Mesendoderm (in vitro differentiated cells): ENCODE measurements around the gene BTBD10.

ENCODE experiments used
- DNase-seq: peaks from one replicate; pipeline ENCODE4 v3.0.0; 2013
- H2AK5ac ChIP-seq: 2 replicates; pipeline ENCODE4 v1.6.1; 2013; ENCODE audit warnings: low read length, inconsistent platforms
- H2BK120ac ChIP-seq: 2 replicates; pipeline ENCODE4 v1.6.1; 2013; ENCODE audit warnings: low read depth, mild to moderate bottlenecking, low read length, moderate library complexity, mixed read lengths
- H2BK15ac ChIP-seq: replicated peaks from 2 replicates; pipeline ENCODE4 v1.6.1; 2013; ENCODE audit warnings: low read depth, mild to moderate bottlenecking, moderate library complexity
- H2BK5ac ChIP-seq: 2 replicates; pipeline ENCODE4 v1.6.1; 2013; ENCODE audit warnings: low read length, inconsistent platforms
- H3K18ac ChIP-seq: 2 replicates; pipeline ENCODE4 v1.6.1; 2013; ENCODE audit warnings: mild to moderate bottlenecking, low read length, mixed read lengths
- H3K23ac ChIP-seq: one replicate; pipeline ENCODE4 v1.6.1; 2013; ENCODE audit warnings: low read length
- H3K27ac ChIP-seq: 2 replicates; pipeline ENCODE4 v1.5.1; 2013; ENCODE audit warnings: low read depth, mild to moderate bottlenecking, inconsistent platforms, low read length, moderate library complexity
- H3K27me3 ChIP-seq: 2 replicates; pipeline ENCODE4 v1.6.1; 2013; ENCODE audit warnings: low read length, control low read depth, mild to moderate bottlenecking, inconsistent platforms; ENCODE audit not compliant: insufficient read depth, poor library complexity
- H3K36me3 ChIP-seq: 2 replicates; pipeline ENCODE4 v1.6.1; 2013; ENCODE audit warnings: low read length, inconsistent platforms; ENCODE audit not compliant: control insufficient read depth, insufficient read depth
- H3K4ac ChIP-seq: one replicate; pipeline ENCODE4 v1.6.1; 2013; ENCODE audit warnings: low read depth, mild to moderate bottlenecking, low read length, moderate library complexity
- H3K4me1 ChIP-seq: 2 replicates; pipeline ENCODE4 v1.6.1; 2013; ENCODE audit warnings: low read depth, low read length, inconsistent platforms; ENCODE audit not compliant: control insufficient read depth
- H3K4me2 ChIP-seq: 2 replicates; pipeline ENCODE4 v1.6.1; 2013; ENCODE audit warnings: low read length
- H3K4me3 ChIP-seq: 2 replicates; pipeline ENCODE4 v1.5.1; 2013; ENCODE audit warnings: mild to moderate bottlenecking, low read length
- H3K56ac ChIP-seq: one replicate; pipeline ENCODE4 v1.6.1; 2013; ENCODE audit warnings: low read length
- H3K79me1 ChIP-seq: 2 replicates; pipeline ENCODE4 v1.6.1; 2013; ENCODE audit warnings: low read length, inconsistent platforms
- H3K79me2 ChIP-seq: 2 replicates; pipeline ENCODE4 v1.6.1; 2013; ENCODE audit warnings: mild to moderate bottlenecking, low read length; ENCODE audit not compliant: control insufficient read depth, insufficient read depth
- H3K9ac ChIP-seq: 2 replicates; pipeline ENCODE4 v1.6.1; 2013; ENCODE audit warnings: low read length, inconsistent platforms
- H4K5ac ChIP-seq: one replicate; pipeline ENCODE4 v1.6.1; 2013; ENCODE audit warnings: low read length
- H4K8ac ChIP-seq: one replicate; pipeline ENCODE4 v1.6.1; 2013; ENCODE audit warnings: low read depth, mild to moderate bottlenecking, control low read depth, low read length, moderate library complexity
- WGBS: extraction: QIAGEN DNeasy Blood & Tissue Kit; methylation state at CpG from one replicate; pipeline ENCODE4 v1.1.7; 2013; ENCODE audit warnings: low lambda C conversion rate, missing lambda C conversion rate; ENCODE audit not compliant: insufficient coverage; ENCODE audit errors: extremely low coverage; 5-methylcytosine and 5-hydroxymethylcytosine counted together

BTBD10 gene

DNA sequence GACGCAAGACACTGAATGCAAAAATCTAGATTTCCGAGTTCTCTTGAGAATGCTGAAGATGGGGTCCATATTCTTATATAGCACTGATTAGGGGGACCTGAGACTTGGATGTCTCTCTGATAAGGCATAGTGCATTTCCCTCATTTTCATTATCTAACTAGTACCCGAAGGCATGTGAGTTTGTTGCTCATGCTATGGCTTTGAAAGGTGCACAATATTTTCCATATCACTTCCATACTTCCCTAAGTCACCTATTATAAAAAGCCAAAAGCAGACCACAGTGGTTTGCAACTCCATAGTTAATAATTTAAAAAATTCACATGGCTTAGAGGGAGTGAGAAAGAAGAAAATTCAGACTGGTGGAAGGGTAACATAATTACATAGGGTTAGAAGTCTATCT is 1.7 kb downstream of the BTBD10 start:
- Histone ChIP-seq H2AK5ac (no peak overlapping the region), H3K4me2 (no peak overlapping the region), H4K5ac (no peak overlapping the region), H3K18ac (no peak overlapping the region), H3K4ac (no peak overlapping the region), H2BK15ac (no peak overlapping the region), H2BK5ac (no peak overlapping the region), H3K9ac (no peak overlapping the region), H3K23ac (no peak overlapping the region), H3K27ac (no peak overlapping the region), H4K8ac (no peak overlapping the region), H3K36me3 (no peaks in the 10 kb centered on the region), H3K4me1 (peaks cover 2% of the 10 kb centered on the region), H3K27me3 (no peaks in the 10 kb centered on the region), H3K4me3 (no peak overlapping the region), H3K56ac (no peak overlapping the region), H3K79me2 (peaks cover 7% of the 10 kb centered on the region), H3K79me1 (peaks cover 2% of the 10 kb centered on the region), H2BK120ac (no peak overlapping the region)
- WGBS = no CpG with 5 or more reads among the region's 3 CpGs
- DNase-seq = no peak

DNA sequence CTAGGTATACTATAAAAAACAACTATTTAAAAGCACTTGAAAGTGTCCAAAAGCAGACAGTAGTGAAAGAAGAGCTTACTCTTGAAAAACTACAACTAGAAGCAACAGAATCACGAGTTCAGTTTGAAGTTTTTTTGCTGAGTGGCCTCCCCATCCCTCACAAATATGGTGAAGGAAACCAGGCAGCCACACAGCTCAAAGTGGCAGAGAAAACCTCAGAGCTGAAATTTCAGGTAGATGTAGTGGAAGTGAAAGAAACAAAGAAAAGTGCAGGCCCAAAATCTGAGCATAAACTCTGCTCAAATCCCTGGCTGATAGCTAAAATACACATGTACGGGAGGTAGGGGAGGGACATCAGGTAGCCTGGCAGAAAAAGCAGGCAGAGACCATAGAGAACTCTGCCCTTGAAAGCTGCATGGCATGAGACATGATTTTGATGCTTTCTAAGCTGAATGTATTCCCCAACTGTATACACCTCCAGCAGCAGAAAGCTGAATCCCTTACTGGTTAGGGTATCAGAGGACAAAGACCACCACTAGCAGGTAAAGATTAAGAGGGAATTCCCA is 12.1 kb downstream of the BTBD10 start:
- no peak overlapping the region for H4K5ac ChIP-seq
- no peak overlapping the region for H2AK5ac ChIP-seq
- peaks cover 6% of the 10 kb centered on the region for H3K79me1 ChIP-seq
- H3K27ac ChIP-seq = no peak overlapping the region
- no peak overlapping the region for H2BK5ac ChIP-seq
- no peak overlapping the region for H3K4me3 ChIP-seq
- H3K18ac ChIP-seq = no peak overlapping the region
- no peaks in the 10 kb centered on the region for H3K36me3 ChIP-seq
- H3K23ac ChIP-seq = no peak overlapping the region
- H2BK15ac ChIP-seq = no peak overlapping the region
- no peak overlapping the region for H3K4me2 ChIP-seq
- no peaks in the 10 kb centered on the region for H3K27me3 ChIP-seq
- no peak overlapping the region for H3K9ac ChIP-seq
- no peak for DNase-seq
- H2BK120ac ChIP-seq = no peak overlapping the region
- H3K56ac ChIP-seq = no peak overlapping the region
- no peak overlapping the region for H4K8ac ChIP-seq
- H3K79me2 ChIP-seq = peaks cover 9% of the 10 kb centered on the region
- no peak overlapping the region for H3K4ac ChIP-seq
- WGBS = no CpG with 5 or more reads among the region's 2 CpGs
- no peaks in the 10 kb centered on the region for H3K4me1 ChIP-seq

DNA sequence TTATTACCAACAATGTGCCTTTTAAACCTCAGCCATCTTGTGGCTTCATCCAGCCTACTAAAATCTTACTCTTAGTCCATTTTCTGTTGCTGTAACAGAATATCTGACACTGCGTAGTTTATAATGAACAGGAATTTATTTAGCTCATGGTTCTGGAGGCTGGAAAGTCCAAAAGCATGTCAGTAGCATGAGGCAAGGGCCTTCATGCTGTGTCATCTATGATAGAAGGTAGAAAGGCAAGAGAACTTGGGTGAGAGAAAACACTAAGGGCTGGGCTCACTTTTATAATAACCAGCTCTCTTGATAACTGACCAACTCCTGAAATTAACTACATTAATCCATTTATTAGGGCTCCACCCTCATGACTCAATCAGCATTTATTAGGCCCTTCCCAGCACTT is 13.5 kb downstream of the BTBD10 start:
- H2BK15ac ChIP-seq = no peak overlapping the region
- no peak overlapping the region for H2BK120ac ChIP-seq
- no peak overlapping the region for H2AK5ac ChIP-seq
- H3K18ac ChIP-seq = no peak overlapping the region
- no peak overlapping the region for H3K23ac ChIP-seq
- no peak overlapping the region for H3K27ac ChIP-seq
- H3K36me3 ChIP-seq = no peaks in the 10 kb centered on the region
- WGBS = no CpG with 5 or more reads among the region's 1 CpG
- no peaks in the 10 kb centered on the region for H3K4me1 ChIP-seq
- no peak overlapping the region for H4K8ac ChIP-seq
- no peak overlapping the region for H3K56ac ChIP-seq
- no peak overlapping the region for H3K4me3 ChIP-seq
- H2BK5ac ChIP-seq = no peak overlapping the region
- no peak overlapping the region for H4K5ac ChIP-seq
- no peak overlapping the region for H3K9ac ChIP-seq
- peaks cover 4% of the 10 kb centered on the region for H3K79me1 ChIP-seq
- no peaks in the 10 kb centered on the region for H3K27me3 ChIP-seq
- no peak overlapping the region for H3K4ac ChIP-seq
- no peak for DNase-seq
- no peak overlapping the region for H3K4me2 ChIP-seq
- peaks cover 9% of the 10 kb centered on the region for H3K79me2 ChIP-seq

DNA sequence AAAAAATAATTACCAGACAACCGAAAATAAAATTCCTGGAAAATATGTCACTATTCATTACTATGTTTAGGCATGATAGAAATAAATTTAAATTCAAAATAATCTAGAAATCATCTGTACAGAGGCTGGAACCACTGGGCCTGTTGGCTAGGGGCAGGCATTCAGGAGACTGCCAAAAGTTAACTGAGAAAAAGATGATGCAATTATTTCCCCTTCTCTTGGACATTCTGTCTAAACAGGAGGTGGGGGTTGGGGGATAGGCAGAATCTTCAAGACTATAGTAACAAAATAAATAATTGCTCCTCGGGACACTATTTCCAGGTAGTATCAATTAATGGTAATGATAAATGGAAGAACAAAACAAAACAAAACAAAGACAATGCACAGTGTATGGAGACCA is 14.1 kb downstream of the BTBD10 start:
- H4K5ac ChIP-seq = no peak overlapping the region
- H2BK15ac ChIP-seq = no peak overlapping the region
- peaks cover 4% of the 10 kb centered on the region for H3K79me1 ChIP-seq
- peaks cover 9% of the 10 kb centered on the region for H3K79me2 ChIP-seq
- H3K18ac ChIP-seq = no peak overlapping the region
- H3K4ac ChIP-seq = no peak overlapping the region
- H3K4me2 ChIP-seq = no peak overlapping the region
- H2AK5ac ChIP-seq = no peak overlapping the region
- H3K36me3 ChIP-seq = no peaks in the 10 kb centered on the region
- no peak overlapping the region for H3K9ac ChIP-seq
- DNase-seq = no peak
- H3K23ac ChIP-seq = no peak overlapping the region
- WGBS = no CpG with 5 or more reads among the region's 2 CpGs
- H3K4me1 ChIP-seq = no peaks in the 10 kb centered on the region
- H3K27me3 ChIP-seq = no peaks in the 10 kb centered on the region
- no peak overlapping the region for H3K27ac ChIP-seq
- no peak overlapping the region for H3K56ac ChIP-seq
- no peak overlapping the region for H4K8ac ChIP-seq
- no peak overlapping the region for H3K4me3 ChIP-seq
- H2BK120ac ChIP-seq = no peak overlapping the region
- H2BK5ac ChIP-seq = no peak overlapping the region

DNA sequence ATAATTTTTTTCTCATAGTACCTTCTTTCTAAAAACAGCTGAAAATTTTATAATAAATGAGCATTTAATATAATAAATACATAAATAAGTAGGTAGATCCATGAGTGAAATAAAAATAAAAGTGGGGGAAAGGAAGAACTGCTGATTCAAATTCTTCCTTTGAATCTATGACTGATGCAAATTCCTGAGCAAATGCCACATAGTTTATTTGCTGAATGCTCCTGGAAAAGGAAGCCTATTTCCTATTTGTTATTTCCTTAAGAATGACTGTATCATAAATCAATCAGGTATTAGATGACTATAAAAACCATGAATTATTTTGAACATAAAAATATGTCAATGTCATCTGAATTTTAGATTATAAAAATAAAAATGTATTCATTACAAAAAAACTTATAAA is 16.6 kb downstream of the BTBD10 start:
- H3K4me2 ChIP-seq = no peak overlapping the region
- H3K79me2 ChIP-seq = peaks cover 9% of the 10 kb centered on the region
- no peak overlapping the region for H2BK120ac ChIP-seq
- no peak overlapping the region for H3K4ac ChIP-seq
- H3K56ac ChIP-seq = no peak overlapping the region
- no peak overlapping the region for H3K4me3 ChIP-seq
- H3K36me3 ChIP-seq = no peaks in the 10 kb centered on the region
- H3K23ac ChIP-seq = no peak overlapping the region
- no peak overlapping the region for H4K8ac ChIP-seq
- DNase-seq = no peak
- no peak overlapping the region for H2BK15ac ChIP-seq
- no peak overlapping the region for H3K18ac ChIP-seq
- no peak overlapping the region for H2BK5ac ChIP-seq
- no peak overlapping the region for H4K5ac ChIP-seq
- H3K79me1 ChIP-seq = peaks cover 4% of the 10 kb centered on the region
- H3K9ac ChIP-seq = no peak overlapping the region
- no peak overlapping the region for H3K27ac ChIP-seq
- H2AK5ac ChIP-seq = no peak overlapping the region
- H3K4me1 ChIP-seq = no peaks in the 10 kb centered on the region
- H3K27me3 ChIP-seq = no peaks in the 10 kb centered on the region

DNA sequence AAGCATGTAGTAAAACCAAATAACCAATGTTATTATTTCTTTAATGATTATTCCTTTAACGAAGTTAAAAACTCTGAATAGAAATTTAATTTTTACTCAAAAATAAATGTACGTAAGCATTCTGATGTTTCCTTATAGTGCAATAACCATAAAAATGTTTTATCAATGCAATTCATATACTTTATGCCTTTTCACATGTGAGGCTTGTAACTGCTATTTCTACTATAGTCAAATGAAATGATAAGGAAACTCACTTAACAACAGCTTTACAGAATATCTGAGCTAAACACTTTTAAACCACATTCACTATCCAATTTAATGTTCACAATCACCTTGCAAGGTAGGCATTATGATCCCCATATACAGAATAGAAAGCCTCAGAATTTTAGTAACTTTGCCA is 17.4 kb downstream of the BTBD10 start:
- Histone ChIP-seq H3K56ac (no peak overlapping the region), H2BK15ac (no peak overlapping the region), H2BK5ac (no peak overlapping the region), H2BK120ac (no peak overlapping the region), H4K8ac (no peak overlapping the region), H3K23ac (no peak overlapping the region), H3K4me3 (no peak overlapping the region), H3K79me2 (peaks cover 4% of the 10 kb centered on the region), H3K4ac (no peak overlapping the region), H3K18ac (no peak overlapping the region), H3K4me2 (no peak overlapping the region), H4K5ac (no peak overlapping the region), H3K27ac (no peak overlapping the region), H3K4me1 (no peaks in the 10 kb centered on the region), H3K36me3 (no peaks in the 10 kb centered on the region), H2AK5ac (no peak overlapping the region), H3K79me1 (no peaks in the 10 kb centered on the region), H3K27me3 (no peaks in the 10 kb centered on the region), H3K9ac (no peak overlapping the region)
- no CpG with 5 or more reads among the region's 2 CpGs for WGBS
- no peak for DNase-seq
